Breast epithelium (tissue), 4 donors: ENCODE data around the gene IQCH. TPM values are rescaled to one million over a fixed set of nuclear protein-coding genes. Genes with fewer than 3 reads are reported as not detected.

ENCODE experiments used
- DNase-seq, 2 donors: peaks; one replicate each; pipeline ENCODE4 v3.0.0-alpha.2; 2019; ENCODE audit warnings: low spot score in 2 of 2
- H3K27ac ChIP-seq, 2 donors: fragments of 200-600 bp; sonication (generic) in 1 of 2; one replicate each; pipeline ENCODE4 v1.5.1; 2016 to 2019; ENCODE audit warnings: mild to moderate bottlenecking in 1 of 2
- H3K27me3 ChIP-seq, 2 donors: fragments of 200-600 bp; sonication (generic) in 1 of 2; one replicate each; pipeline versions ENCODE4 v1.5.1 to v1.6.0; 2017 to 2019; ENCODE audit warnings: control low read depth in 1 of 2, mild to moderate bottlenecking in 1 of 2
- H3K36me3 ChIP-seq: fragments of 200-600 bp; one replicate; pipeline ENCODE4 v1.5.1; 2019
- H3K4me1 ChIP-seq, 2 donors: fragments of 200-600 bp; sonication (generic); one replicate each; pipeline ENCODE4 v1.5.1; 2016 to 2019; ENCODE audit warnings: control low read depth in 1 of 2
- H3K4me3 ChIP-seq, 3 donors: fragments of 200-600 bp; sonication (generic); 1 replicate in 2 of 3; 2 replicates in 1 of 3; pipeline ENCODE4 v1.5.1; 2016 to 2019; ENCODE audit warnings: mild to moderate bottlenecking in 3 of 3, moderate library complexity in 2 of 3
- H3K9me3 ChIP-seq, 2 donors: fragments of 200-600 bp; sonication (generic) in 1 of 2; one replicate each; pipeline ENCODE4 v1.5.1; 2016 to 2019; ENCODE audit warnings: control low read depth in 1 of 2
- CTCF ChIP-seq, 3 donors: fragments of 450-650 bp; IDR thresholded peaks; one replicate each; pipeline ENCODE4 v1.5.1; 2016 to 2017; ENCODE audit warnings: antibody characterized with exemption in 3 of 3, mild to moderate bottlenecking in 3 of 3, moderate library complexity in 3 of 3
- POLR2A ChIP-seq: fragments of 450-650 bp; IDR thresholded peaks from one replicate; pipeline ENCODE4 v1.6.1; 2016; ENCODE audit warnings: antibody characterized with exemption, mild to moderate bottlenecking, moderate library complexity
- POLR2AphosphoS5 ChIP-seq, 3 donors: sonication (generic); formaldehyde crosslinking; IDR thresholded peaks; one replicate each; pipeline ENCODE4 v1.6.1; 2017; ENCODE audit warnings: antibody characterized with exemption in 3 of 3
- intact Hi-C: fragments of 100-400 bp; cut with DNase I; formaldehyde crosslinking; loops from one replicate; pipeline ENCODE4 v1.15.1; 2023; ENCODE audit warnings: low total_unique reads
- total RNA-seq, 3 donors: library from RNA; depleted of rRNA; stranded (reverse); fragments of >200 nt; gene quantifications; one replicate each; pipeline ENCODE4 v1.1.0, GENCODE V29; 2016

Gene IQCH
- total RNA-seq, 3 donors from 2014 or later = 0.64 to 11.9 (median 6.6) TPM

- intact Hi-C loops = no loop called here
- no peak overlapping the region for H3K27ac ChIP-seq
- H3K27me3 ChIP-seq = no peaks in the 10 kb centered on the region
- no peak for TF ChIP-seq POLR2A
- TF ChIP-seq POLR2AphosphoS5 (IDR thresholded peaks at IDR 0.05) = no peak
- no peak for TF ChIP-seq CTCF (IDR thresholded peaks at IDR 0.05)
- H3K4me1 ChIP-seq = no peaks in the 10 kb centered on the region
- no peak for DNase-seq
- H3K36me3 ChIP-seq = no peaks in the 10 kb centered on the region
- H3K4me3 ChIP-seq = no peak overlapping the region
- H3K9me3 ChIP-seq = no peaks in the 10 kb centered on the region
These were observed 140.5 kb downstream of the IQCH start for GRCh38 chr15:67394873-67395639.

- Histone ChIP-seq H3K4me1 (no peaks in the 10 kb centered on the region), H3K4me3 (no peak overlapping the region), H3K27ac (no peak overlapping the region), H3K27me3 (no peaks in the 10 kb centered on the region), H3K9me3 (no peaks in the 10 kb centered on the region), H3K36me3 (no peaks in the 10 kb centered on the region)
- TF ChIP-seq POLR2AphosphoS5 (IDR thresholded peaks at IDR 0.05) (no peak), CTCF (IDR thresholded peaks at IDR 0.05) (no peak), POLR2A (no peak)
- DNase-seq = no peak
- intact Hi-C loops = no loop called here
These were observed 141.5 kb downstream of the IQCH start for GRCh38 chr15:67396114-67396513.

DNA sequence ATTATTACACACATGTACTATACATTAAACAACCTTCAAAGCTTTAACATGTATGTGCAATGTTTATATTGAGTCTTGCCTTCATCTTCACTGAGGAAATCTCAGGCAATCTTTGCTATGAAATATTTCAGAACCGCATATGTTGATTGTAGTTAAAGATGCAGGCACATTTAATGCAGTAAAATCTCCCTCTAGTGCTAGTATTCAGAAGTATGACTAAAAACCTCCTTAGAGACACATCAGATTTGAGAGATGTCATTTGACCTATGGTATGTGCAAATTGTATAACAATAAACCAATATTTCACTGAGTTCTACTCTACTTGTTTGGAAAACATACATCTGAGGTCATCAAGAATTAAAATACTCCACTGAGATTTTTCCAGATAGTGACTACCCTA is 142.6 kb downstream of the IQCH start:
- no peaks in the 10 kb centered on the region for H3K27me3 ChIP-seq
- no peaks in the 10 kb centered on the region for H3K4me1 ChIP-seq
- no peak for DNase-seq
- intact Hi-C loops = no loop called here
- H3K4me3 ChIP-seq = no peak overlapping the region
- H3K9me3 ChIP-seq = no peaks in the 10 kb centered on the region
- no peaks in the 10 kb centered on the region for H3K36me3 ChIP-seq
- TF ChIP-seq POLR2AphosphoS5 (IDR thresholded peaks at IDR 0.05) = no peak
- no peak for TF ChIP-seq POLR2A
- TF ChIP-seq CTCF (IDR thresholded peaks at IDR 0.05) = no peak
- H3K27ac ChIP-seq = no peak overlapping the region

GRCh38 chr15:67399925-67400324 is 145.3 kb downstream of the IQCH start:
- Histone ChIP-seq H3K36me3 (no peaks in the 10 kb centered on the region), H3K4me3 (no peak overlapping the region), H3K4me1 (no peaks in the 10 kb centered on the region), H3K9me3 (no peaks in the 10 kb centered on the region), H3K27me3 (no peaks in the 10 kb centered on the region), H3K27ac (no peak overlapping the region)
- intact Hi-C loops = no loop called here
- no peak for TF ChIP-seq POLR2AphosphoS5 (IDR thresholded peaks at IDR 0.05)
- no peak for TF ChIP-seq CTCF (IDR thresholded peaks at IDR 0.05)
- TF ChIP-seq POLR2A = no peak
- DNase-seq = no peak

GRCh38 chr15:67400890-67401289 is 146.3 kb downstream of the IQCH start:
- Histone ChIP-seq H3K27ac (no peak overlapping the region), H3K9me3 (no peaks in the 10 kb centered on the region), H3K27me3 (no peaks in the 10 kb centered on the region), H3K4me3 (no peak overlapping the region), H3K4me1 (no peaks in the 10 kb centered on the region), H3K36me3 (no peaks in the 10 kb centered on the region)
- DNase-seq = no peak
- TF ChIP-seq POLR2A (no peak), POLR2AphosphoS5 (IDR thresholded peaks at IDR 0.05) (no peak), CTCF (IDR thresholded peaks at IDR 0.05) (no peak)
- intact Hi-C loops = no loop called here
